GM19025 (cell line): ENCODE data around the gene ARFGAP1.
"Not testable (repeated sequence)": the region's sequence is repeated elsewhere in the genome, so short reads cannot be mapped to it uniquely, and the experiment has no call there.

ENCODE experiments used
- ATAC-seq: cut with Tn5 transposase; IDR thresholded peaks from one replicate; pipeline ENCODE4 v1.9.1; 2021; ENCODE audit warnings: mild to moderate bottlenecking, low read depth, moderate library complexity; ENCODE audit not compliant: unreplicated experiment

ARFGAP1 gene

GRCh38 chr20:63305933-63306672, 33.5 kb downstream of the ARFGAP1 start:
- not testable (repeated sequence) for ATAC-seq

GRCh38 chr20:63306673-63307537, 34.3 kb downstream of the ARFGAP1 start:
- no peak for ATAC-seq

- ATAC-seq = no peak
These were observed 35.1 kb downstream of the ARFGAP1 start for GRCh38 chr20:63307538-63308217.

GRCh38 chr20:63308218-63308911, 35.8 kb downstream of the ARFGAP1 start:
- no peak for ATAC-seq

GRCh38 chr20:63309261-63310071, 36.9 kb downstream of the ARFGAP1 start:
- no peak for ATAC-seq

- no peak for ATAC-seq
These were observed 37.8 kb downstream of the ARFGAP1 start for GRCh38 chr20:63310265-63310991.

- ATAC-seq = no peak
These were observed 38.7 kb downstream of the ARFGAP1 start for GRCh38 chr20:63311186-63311832.

GRCh38 chr20:63311833-63312243, 39.2 kb downstream of the ARFGAP1 start:
- ATAC-seq = no peak

- ATAC-seq = no peak
These were observed 39.7 kb downstream of the ARFGAP1 start for GRCh38 chr20:63312273-63312672.

- ATAC-seq = no peak
These were observed 40.2 kb downstream of the ARFGAP1 start for GRCh38 chr20:63312690-63313348.

- ATAC-seq = no peak
These were observed 40.9 kb downstream of the ARFGAP1 start for GRCh38 chr20:63313349-63314014.

- ATAC-seq = no peak
These were observed 41.4 kb downstream of the ARFGAP1 start for GRCh38 chr20:63314015-63314471.

- no peak for ATAC-seq
These were observed 42.1 kb downstream of the ARFGAP1 start for GRCh38 chr20:63314566-63315239.

GRCh38 chr20:63315240-63315689, 42.7 kb downstream of the ARFGAP1 start:
- no peak for ATAC-seq

GRCh38 chr20:63315731-63316491, 43.3 kb downstream of the ARFGAP1 start:
- ATAC-seq = no peak

GRCh38 chr20:63316502-63316921, 43.9 kb downstream of the ARFGAP1 start:
- ATAC-seq = no peak
